Stromal cell of bone marrow (primary cell): Measurements from ENCODE around the gene TAS1R3.
"Not testable (repeated sequence)": the region's sequence is repeated elsewhere in the genome, so short reads cannot be mapped to it uniquely, and the experiment has no call there.

Source experiments
- DNase-seq: peaks from one replicate; pipeline ENCODE4 v3.0.0-alpha.2; 2012; ENCODE audit warnings: low read depth

TAS1R3 gene

DNA sequence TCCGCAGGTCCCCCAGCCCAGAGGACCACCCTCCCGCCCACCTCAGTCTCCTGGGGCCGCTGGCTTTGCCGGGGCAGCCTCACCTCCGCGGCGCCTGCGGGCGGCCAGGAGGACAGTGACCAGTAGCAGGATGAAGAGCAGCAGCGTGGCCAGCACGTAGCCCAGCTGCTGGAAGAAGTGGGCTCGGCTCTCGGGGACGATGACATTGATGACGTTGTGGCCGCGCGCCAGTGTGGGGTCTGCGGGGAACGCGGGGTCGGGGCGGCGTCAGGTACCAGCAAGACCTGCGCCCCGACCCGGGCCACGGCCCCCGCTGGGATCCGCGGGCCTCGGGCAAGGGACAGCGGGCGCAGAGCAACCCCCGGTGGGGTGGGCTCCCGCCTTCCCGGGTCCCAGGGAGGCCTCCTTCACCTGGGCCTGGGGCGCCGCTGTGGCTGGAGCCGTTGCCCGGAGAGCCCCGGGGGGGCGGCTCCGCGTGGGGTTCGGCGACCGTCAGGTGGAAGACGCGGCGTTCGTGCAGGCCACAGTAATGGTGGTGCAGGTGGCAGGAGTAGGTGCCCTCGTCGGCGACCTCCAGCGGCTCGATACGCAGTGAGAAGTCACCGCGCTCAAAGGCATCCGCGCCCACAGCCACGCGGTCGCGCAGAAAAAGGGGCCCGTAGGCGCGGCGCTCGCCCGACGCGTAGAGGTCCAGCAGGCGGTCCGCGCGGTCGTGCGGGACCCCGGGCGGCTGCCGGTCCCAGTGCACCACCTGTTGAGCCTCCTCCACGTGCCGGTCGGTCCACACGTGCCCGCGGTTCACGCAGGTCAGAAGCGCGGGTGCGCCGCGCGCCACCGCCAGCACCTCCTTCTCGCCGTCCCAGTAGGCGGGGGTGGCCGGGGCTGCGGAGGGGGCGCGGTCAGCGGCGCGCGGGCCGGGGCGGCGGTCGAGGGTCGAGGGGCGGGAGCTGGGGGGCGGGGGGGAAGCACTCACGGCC lies 23.5 kb downstream of the TAS1R3 start:
- DNase-seq: no peak

DNA sequence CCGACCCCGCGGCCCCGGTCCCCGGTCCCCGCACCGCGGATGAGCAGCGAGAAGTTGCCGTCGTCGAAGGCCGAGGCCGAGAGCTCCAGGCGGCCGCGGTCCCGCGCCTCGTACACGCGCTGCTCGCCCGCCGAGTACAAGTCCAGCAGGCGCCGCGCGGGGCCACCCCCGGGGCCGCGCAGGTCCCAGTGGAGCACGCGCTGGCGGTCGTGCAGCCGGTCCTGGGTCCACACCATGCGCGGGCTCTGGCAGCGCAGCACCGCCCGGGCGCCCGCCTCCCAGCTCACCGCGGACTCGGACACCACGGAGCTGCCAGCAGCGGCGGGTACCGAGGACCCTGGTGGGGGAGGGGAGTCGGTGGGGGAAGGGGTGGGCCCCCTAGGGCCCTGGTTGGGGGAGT lies 24.3 kb downstream of the TAS1R3 start:
- DNase-seq: no peak

DNA sequence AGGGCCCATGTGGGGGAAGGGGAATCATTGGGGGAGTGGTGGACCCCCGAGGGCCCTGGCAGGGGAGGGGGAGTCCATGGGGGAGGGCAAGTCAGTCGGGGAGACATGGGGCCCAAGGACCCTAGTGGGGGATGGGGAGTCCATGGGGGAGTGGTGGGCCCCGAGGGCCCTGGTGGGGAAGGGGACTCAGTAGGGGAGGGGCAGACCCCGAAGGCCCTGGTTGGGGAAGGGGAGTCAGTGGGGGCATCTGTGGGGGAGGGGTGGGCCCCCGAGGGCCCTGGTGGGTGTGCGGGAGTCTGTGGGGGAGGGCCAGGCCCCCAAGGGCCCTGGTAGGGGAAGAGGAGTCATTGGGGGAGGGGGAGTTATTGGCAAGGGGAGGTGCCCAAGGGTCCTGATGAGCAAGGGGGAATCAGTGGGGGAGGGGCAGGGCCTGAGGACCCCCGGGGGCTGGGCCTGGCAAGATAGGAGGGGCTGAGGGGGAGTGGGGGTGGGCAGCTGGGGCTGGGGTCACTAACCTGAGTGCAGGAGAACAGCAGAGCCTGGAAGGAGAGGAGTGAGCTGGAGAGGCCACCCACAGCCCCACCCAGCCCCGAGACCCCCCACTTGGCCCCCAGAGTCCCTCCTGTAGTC lies 25.2 kb downstream of the TAS1R3 start:
- DNase-seq: no peak

DNA sequence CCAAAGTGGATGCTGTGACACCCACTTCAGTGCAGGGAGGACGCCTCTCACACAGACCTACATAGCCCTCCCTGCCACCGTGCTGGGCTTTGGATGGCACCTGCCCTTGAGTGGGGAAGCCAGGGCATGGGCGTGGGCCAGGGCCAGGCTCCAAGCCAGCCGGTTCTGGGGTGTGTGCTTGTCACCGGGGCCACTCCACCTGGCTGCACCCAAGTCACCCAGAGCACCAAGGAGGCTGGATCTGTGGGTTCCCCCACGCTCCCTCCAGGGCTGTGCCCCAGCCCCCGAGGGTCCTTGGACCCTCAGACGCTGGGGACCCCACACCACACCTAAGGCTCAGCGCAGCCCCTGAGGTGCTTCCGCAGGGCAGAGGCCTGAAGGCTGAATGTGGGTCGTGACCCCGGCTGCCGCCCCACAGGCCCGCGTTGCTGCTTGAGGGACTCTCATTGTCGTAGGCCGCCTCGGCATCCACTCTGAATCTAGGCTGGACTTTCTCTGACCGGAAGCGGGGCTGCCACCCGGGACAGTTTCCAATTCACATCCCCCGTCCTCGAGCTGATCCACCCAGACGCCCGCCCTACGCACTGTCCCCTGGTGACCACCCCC lies 25.8 kb downstream of the TAS1R3 start:
- DNase-seq: no peak

DNA sequence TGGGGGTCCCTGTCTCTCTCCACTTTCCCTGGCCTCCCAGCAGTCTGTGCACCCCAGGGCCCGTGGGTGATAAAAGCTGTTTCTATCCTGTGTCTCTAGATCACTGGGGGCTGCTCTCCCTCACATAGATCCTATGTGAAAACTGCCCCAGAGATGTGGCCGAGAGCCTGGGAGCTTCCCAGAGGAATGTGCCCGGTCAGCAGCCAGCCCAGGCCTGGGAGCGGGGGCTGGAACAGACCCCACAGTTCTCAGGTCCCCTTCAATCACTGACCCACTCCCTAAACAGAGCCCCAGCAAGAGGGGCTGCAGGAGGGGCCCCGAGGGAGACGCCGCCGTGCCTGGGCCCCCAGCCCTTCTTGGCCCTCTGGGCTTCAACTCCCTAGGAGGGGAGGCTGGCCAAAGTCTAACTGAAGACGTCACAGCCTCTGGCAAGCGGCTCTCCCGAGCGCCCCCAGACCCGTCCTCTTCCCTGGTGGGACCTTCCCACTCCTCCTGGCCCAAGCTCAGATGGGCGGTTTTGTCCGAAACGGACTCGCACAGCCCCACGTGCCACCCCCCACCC lies 26.9 kb downstream of the TAS1R3 start:
- no peak for DNase-seq

DNA sequence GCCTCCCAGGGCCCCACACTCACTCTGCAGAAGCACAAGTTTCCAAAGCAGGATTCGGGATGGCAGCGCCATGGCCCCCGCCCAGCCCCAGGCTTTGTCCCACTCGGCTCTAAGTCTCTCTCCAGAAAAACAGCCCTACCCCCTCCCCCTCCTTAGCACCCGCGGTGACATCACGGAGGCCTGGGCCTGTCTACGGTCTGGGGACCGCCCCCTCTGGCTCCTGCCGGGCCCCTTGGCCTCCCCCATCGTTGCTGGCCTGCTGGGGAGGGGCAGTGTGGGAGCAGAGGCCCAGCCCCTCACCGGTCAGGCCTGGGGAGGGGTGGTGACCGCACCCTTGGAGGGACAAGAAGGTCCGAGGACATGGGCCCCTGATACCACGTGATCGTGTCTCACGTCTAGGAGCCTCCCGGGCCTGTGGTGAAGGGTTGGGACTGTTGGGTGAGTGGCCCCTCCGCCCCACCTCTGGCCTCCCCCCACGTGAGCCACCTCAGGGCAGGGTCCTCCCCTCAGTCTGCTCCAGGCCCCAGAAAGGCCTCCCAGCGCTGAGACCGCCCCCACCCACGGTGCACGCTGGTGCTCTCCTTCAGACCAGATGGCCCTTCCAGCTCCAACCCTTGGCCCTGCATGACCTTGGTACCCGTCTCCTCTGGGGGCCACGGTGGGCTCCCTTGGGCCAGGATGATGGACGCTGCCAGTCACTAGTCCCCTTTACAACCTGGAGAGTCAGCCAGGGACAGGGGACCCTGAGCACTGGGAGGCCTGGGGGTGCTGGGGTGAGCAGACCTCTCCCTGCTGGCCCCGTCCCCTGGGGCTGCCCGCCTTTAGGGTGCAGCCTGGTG lies 27.6 kb downstream of the TAS1R3 start, which contains the start of gene MXRA8:
TSS of gene MXRA8 (minus strand) at position 123 of the 839 bp plus-strand sequence. CDS start at position 72, 51 bp downstream.
- peak; percentile 89 for DNase-seq

DNA sequence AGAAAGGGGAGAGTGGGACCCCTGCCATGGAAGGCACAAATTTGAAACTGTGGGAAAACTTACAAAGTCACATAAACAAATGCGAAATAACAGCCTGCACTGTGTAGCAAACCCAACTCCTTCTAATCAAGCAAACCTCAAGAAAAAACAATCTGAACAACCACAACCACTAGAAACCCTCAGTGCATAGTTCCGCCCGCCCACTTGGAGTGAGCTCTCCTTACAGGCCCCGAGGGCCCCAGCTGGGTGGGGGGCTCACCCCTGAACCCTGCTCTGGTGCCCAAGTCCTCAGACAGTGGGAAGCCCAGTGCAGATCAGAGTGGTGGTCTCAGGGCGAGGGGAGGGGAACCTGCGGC lies 28.2 kb downstream of the TAS1R3 start:
- DNase-seq: peak; percentile 80

DNA sequence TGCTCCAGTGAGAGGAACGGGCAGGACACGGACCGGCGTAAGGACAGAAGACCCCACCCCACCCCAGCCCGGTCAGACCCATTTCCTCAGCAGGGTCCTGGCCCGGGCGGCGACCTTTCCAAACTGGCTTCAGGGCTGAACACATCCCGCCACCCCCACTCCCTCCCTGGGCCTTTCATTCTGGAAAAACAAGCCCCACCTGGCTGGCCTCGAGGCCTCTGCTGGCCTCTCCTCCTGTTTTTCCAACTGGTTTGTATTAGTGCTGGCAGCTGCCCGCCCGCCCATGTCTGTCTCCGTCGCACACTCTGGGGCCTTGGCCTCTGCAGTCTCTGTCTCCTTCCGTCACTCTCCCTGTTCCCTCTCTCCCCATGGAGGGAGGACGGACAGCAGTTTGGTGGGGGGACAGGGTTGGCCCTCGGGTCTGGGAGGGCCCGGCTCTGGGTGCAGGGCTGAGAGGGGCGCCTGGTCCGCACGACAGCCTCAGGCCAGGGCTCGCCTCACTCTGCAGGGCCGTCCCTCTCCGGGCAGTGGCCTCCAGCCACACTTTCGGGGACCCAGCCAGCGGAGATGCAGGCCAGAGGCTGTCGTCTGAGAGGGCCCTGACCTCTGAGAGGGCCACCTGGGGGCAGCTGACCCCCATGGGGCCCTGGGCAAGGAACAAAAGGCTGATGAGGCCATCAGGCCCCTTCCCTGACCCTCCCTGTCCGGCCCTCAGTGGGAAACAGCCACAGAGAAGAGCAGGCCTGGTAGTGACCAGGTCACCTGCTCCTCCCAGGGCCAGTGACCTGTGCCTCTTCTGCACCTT lies 28.8 kb downstream of the TAS1R3 start:
- DNase-seq: peak; percentile 75

DNA sequence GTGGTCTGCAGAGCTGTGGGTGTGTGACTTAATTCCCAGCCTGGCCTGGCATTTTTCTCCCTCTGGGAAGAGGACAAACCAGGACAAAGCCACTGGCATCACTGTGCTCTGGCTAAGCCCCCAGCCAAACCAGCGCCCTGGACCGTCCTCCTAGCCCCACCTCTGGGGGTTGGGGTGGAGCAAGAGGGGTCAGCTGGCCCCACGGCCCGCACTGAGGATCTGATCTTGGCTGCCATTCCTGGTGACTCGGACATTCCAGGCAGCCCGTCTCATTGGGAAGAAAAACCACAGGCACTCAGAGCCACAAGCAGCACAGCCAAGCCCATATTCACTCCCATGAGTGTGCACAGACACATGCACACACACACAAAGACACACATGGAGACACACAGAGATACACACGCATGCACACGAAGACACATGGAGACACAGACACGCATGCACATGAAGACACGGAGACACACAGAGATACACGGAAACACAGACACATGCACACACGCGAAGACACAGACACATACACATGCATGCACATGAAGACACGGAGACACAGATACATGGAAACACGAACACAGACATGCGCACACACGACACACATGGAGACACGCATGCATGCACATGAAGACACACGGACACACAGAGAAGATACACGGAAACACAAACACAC lies 29.6 kb downstream of the TAS1R3 start:
- DNase-seq: peak; percentile 92

DNA sequence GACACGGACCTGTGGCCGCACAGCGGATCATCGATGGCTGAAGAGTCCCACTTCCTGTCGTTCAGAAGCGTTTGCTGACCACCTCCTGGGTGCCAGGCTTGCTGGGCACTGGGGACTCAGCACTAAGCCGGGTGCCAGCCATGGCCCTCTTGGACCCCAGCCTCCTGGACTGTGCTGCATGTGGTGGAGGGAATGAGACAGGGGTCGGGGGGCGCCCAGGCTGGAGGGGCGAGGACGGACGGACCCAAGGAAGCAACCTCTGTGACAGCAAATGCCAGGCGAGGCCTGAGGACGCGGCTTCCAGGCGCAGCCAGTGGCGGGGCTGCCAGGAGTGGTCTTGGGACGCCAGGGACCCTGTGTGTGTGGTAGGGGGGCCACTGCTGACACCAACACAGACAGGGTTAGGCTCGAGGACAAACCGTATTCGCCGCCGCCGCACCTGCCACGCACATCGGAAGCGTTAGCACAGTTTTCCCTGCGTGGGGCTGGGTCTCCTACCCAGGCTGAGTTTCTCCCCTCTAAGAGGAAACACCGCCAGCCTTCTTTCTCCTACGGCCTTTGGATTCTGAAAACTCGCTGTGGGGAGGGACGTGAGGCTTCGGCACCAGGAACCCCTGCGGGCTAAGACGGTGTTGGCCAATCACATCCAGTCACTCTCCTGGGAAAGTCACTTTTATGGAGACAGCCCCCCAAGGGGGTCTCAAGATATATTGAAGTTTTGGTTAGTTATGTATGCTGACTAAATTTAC lies 30.3 kb downstream of the TAS1R3 start:
- DNase-seq: no peak

DNA sequence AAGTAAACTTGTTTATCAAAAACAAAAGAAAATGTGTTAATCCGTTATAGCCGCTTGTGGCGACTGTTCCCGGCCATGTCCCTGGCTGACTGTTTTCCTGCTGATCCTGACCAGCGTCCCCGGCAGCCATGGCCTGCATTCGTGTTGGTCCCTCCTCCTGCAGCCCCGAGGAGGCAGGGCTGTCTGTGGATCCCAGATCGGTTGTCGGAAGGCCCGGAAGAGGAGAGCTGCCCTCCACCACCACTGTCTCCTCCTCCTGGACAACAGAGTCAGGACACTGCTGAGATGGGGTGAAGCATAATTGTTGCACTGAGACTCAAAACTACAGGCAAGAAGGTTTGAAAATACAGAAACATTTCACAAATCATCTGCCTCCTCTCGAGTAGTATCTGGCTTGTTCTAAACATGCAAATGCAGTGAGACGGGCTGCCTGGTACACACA lies 30.9 kb downstream of the TAS1R3 start:
- peak; percentile 80 for DNase-seq

DNA sequence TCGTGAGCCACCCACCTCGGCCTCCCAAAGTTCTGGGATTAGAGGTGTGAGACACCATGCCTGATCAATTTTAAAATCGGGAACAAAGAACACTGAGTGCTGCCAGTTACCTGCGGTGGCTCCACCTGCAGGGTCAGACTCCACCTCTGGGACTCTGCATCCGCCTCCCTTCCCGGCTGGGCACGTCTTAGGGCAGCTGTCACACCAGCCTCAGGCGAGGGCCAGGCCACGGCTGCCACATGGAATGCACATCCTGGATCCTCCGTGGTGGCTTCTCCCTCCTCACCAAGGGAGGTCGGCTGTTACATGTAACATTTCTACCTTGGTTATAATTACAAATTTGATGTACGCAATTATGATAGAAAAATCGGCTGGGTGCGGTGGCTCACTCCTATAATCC lies 33.2 kb downstream of the TAS1R3 start:
- DNase-seq: no peak

DNA sequence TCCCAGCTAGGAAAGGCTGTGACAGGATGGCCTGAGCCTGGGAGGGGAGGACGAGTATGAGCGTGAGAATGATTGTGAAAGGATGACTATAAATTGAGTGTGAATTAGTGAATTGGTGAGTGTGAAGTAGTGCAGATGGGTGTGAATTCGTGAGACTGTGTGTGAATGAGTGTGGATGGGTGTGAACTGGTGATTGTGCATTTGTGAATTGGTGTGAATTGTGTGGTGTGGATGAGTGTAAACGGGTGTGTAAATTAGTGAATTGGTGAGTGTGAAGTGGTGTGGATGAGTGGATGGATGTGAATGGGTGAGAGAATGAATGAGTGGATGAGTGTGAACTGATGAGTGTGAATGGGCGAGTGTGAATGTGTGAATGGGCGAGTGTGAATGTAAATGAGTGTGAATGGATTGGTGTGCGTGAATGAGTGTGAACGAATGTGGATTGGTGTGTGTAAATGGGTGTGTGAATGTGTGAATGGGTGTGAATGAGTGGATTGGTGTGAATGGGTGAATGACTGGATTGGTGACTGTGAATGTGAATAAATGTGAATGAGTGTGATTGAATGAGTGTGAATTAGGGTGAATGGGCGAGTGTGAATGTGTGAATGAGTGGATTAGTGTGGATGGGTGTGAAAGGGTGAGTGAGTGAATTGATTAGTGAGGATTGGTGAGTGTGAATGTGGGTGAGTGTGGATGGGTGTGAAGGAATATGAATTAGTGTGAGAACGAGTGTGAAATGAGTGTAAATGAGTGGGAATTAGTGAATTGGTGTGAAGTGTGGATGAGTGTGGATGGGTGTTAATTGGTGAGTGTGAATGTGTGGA lies 35.0 kb downstream of the TAS1R3 start:
- DNase-seq: no peak

DNA sequence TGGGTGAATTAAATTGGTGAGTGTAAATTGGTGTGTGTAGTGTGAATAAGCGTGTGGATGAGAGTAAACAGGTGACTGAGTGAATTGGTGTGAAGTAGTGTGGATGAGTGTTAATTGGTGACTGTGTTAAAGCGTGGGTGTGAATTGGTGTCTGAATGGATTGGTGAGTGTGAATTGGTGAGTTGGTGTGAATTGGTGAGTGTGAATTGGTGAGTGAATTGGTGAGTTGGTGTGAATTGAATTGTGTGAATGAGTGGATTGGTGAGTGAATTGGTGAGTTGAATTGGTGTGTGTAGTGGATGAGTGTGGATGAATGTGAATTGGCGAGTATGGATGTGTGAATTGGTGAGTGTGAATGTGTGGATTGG lies 35.6 kb downstream of the TAS1R3 start:
- no peak for DNase-seq

DNA sequence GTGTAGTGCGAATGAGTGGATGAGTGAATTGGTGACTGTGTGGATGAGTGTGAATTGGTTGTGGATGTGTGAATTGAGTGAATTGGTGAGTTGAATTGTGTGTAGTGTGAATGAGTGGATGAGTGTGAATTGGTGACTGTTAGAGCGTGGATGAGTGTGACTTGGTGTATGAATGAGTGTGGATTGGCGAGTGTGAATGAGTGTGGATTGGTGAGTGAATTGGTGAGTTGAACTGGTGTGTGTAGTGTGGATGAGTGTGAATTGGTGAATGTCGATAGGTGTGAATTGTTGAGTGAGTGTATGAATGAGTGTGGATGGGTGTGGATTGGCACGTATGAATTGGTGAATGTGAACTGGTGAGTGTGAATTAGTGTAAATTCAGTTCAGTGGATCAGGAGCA lies 36.2 kb downstream of the TAS1R3 start:
- no peak for DNase-seq

DNA sequence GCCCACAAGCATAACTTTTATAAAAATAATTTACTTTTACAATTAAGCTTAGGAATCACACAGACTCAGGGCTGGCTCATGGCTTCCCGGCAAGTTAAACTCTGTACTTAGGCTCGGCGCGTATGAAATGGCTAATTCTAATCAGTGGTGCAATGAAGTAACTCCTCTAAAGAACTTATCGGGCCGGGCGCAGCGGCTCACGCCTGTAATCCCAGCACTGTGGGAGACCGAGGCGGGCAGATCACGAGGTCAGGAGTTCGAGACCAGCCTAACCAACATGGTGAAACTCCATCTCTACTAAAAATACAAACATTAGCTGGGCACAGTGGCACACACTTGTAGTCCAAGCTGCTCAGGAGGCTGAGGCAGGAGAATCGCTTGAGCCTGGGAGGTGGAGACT lies 39.0 kb downstream of the TAS1R3 start:
- DNase-seq: not testable (repeated sequence)

DNA sequence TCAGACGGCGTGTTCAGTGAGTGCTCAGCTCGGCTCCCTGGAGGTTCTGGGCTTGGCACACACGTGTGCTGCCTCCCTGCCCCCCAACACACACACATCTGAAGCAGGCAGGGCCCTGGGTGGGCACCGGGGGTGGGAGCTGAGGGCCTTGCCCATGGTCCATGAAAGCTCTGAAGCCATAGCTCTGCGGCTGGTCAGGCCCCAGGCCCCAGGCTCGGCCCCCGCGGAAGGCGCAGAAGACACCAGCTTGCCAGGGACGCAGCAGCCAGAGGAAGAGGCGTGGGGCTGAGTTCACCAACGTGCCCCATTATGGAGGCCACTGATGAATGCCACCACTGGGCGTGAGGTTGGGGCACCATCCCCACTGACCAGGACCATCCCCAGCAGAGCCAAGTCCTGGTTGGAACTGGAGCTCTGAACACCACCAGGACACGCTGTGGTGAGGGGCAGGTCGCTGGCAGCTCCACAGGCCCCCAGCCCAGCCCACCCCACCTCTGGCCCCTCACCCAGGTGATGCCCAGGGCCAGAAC lies 39.8 kb downstream of the TAS1R3 start:
- no peak for DNase-seq

DNA sequence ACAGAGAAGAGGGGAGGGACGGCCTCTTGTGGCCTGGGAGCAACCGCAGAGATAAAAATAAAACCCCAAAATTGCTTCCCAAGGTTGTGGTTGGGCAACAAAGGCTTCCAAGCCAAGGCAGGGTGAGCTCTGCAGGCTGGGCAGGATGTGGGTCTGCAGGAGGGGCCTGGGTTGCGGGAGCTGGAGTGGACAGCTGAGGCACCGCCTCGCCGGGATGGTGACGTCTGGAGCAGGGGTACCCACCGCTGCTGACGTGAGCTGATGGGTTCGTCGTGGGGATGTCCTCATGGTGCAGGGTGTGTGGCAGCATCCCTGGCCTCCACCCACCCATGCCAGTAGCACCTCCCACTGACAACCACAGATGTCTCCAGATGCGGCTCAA lies 40.3 kb downstream of the TAS1R3 start:
- DNase-seq: no peak
